HCT116 (cell line): Measurements from ENCODE around the gene TAGLN2. TPM values are rescaled to one million over a fixed set of nuclear protein-coding genes. Genes with fewer than 3 reads are reported as not detected.

Experiments
- ATAC-seq: fragments of 200-7000 bp; cut with Tn5 transposase; 2 replicates; pipeline ENCODE4 v1.9.1; 2020; ENCODE audit warnings: mild to moderate bottlenecking, moderate library complexity
- BruUV-seq: library from RNA; stranded (reverse); fragments of 400-500 nt; replicated peaks from 2 replicates; lab custom pipeline; 2021; lab: Mats Ljungman, UMichigan
- CTCF ChIA-PET: fragments of 300-600 bp; sonication (Branson Sonifier 250); formaldehyde crosslinking; loops from one replicate; lab custom pipeline; 2021; ENCODE audit warnings: antibody characterized with exemption; lab: Charles Lee
- POLR2A ChIA-PET: fragments of 300-600, 350-600 bp; sonication (Branson Sonifier 250); formaldehyde crosslinking; loops from one replicate; lab custom pipeline; 2021; ENCODE audit warnings: antibody characterized with exemption; lab: Charles Lee
- RAD21 ChIA-PET, 2 experiments: fragments of 300-600 bp; sonication (Branson Sonifier 250); formaldehyde crosslinking; loops; one replicate each; lab custom pipeline; 2023; ENCODE audit warnings: low total read pairs in 2 of 2; ENCODE audit not compliant: uncharacterized antibody in 2 of 2, unreplicated experiment in 2 of 2, low non-redundant PET in 1 of 2; lab: Charles Lee
- DNase-seq: peaks from one replicate; pipeline ENCODE4 v3.0.0-alpha.2; 2010; ENCODE audit warnings: low read depth, low spot score
- H2AFZ ChIP-seq: fragments of 200-600 bp; shearing (Covaris generic), sonication (generic); 2 replicates; pipeline ENCODE4 v1.6.1; 2017; ENCODE audit warnings: low read depth, mixed run types, mixed read lengths, antibody characterized with exemption, low read length; ENCODE audit not compliant: poor library complexity, severe bottlenecking
- H3K27ac ChIP-seq: 2 replicates; pipeline ENCODE4 v1.5.1; 2012; ENCODE audit warnings: low read depth, low read length
- H3K27me3 ChIP-seq: fragments of 200-600 bp; sonication (generic); 2 replicates; pipeline ENCODE4 v1.6.1; 2016; ENCODE audit warnings: mixed run types, low read length, mixed read lengths; ENCODE audit not compliant: insufficient read depth
- H3K36me3 ChIP-seq, 2 experiments: fragments of 200-500 bp in 1 of 2; fragments of 200-600 bp in 1 of 2; sonication (Bioruptor generic) in 1 of 2; sonication (generic) in 1 of 2; 2 replicates each; pipeline versions ENCODE4 v1.5.1 to v1.6.1; 2014 to 2016; ENCODE audit warnings: low read length in 2 of 2, inconsistent platforms in 1 of 2, mixed read lengths in 1 of 2, mixed run types in 1 of 2; ENCODE audit not compliant: insufficient read depth in 2 of 2, control insufficient read depth in 1 of 2
- H3K4me1 ChIP-seq, 2 experiments: fragments of 200-600 bp in 1 of 2; sonication (generic) in 1 of 2; 2 replicates each; pipeline versions ENCODE4 v1.5.1 to v1.6.1; 2012 to 2017; ENCODE audit warnings: low read length in 2 of 2, inconsistent platforms in 1 of 2, mild to moderate bottlenecking in 1 of 2, mixed read lengths in 1 of 2, mixed run types in 1 of 2, moderate library complexity in 1 of 2; ENCODE audit not compliant: insufficient read depth in 2 of 2, control insufficient read depth in 1 of 2
- H3K4me2 ChIP-seq: fragments of 200-600 bp; sonication (generic); 2 replicates; pipeline ENCODE4 v1.6.1; 2017; ENCODE audit warnings: mixed run types, low read length, mixed read lengths
- H3K4me3 ChIP-seq, 2 experiments: fragments of 200-600 bp in 1 of 2; sonication (generic) in 1 of 2; replicated peaks in 1 of 2; 2 replicates each; pipeline ENCODE4 v1.5.1; 2011 to 2016; ENCODE audit warnings: low read length in 2 of 2, control low read depth in 1 of 2, low read depth in 1 of 2, mild to moderate bottlenecking in 1 of 2, mixed read lengths in 1 of 2, mixed run types in 1 of 2
- H3K79me2 ChIP-seq: fragments of 200-600 bp; sonication (generic); 2 replicates; pipeline ENCODE4 v1.6.1; 2017; ENCODE audit warnings: mild to moderate bottlenecking, mixed run types, low read length, moderate library complexity, mixed read lengths; ENCODE audit not compliant: insufficient read depth
- H3K9ac ChIP-seq: fragments of 200-600 bp; sonication (generic); 2 replicates; pipeline ENCODE4 v1.6.1; 2016; ENCODE audit warnings: low read length, mixed read lengths
- H3K9me2 ChIP-seq: fragments of 200-600 bp; sonication (generic), shearing (Covaris generic); 2 replicates; pipeline ENCODE4 v1.6.1; 2017; ENCODE audit warnings: mixed run types, mild to moderate bottlenecking, moderate library complexity; ENCODE audit not compliant: insufficient read depth
- H3K9me3 ChIP-seq, 2 experiments: fragments of 200-500 bp in 1 of 2; fragments of 200-600 bp in 1 of 2; sonication (Bioruptor generic) in 1 of 2; sonication (generic) in 1 of 2; 2 replicates each; pipeline ENCODE4 v1.6.1; 2014 to 2017; ENCODE audit warnings: low read length in 2 of 2, mixed read lengths in 2 of 2, inconsistent platforms in 1 of 2, low read depth in 1 of 2, mild to moderate bottlenecking in 1 of 2, mixed run types in 1 of 2, moderate library complexity in 1 of 2; ENCODE audit not compliant: control insufficient read depth in 1 of 2, insufficient read depth in 1 of 2
- H4K20me1 ChIP-seq: fragments of 200-600 bp; sonication (generic), shearing (Covaris generic); 2 replicates; pipeline ENCODE4 v1.6.1; 2017; ENCODE audit warnings: mixed run types, mild to moderate bottlenecking, moderate library complexity; ENCODE audit not compliant: insufficient read depth
- CBX3 ChIP-seq: IDR thresholded peaks from 2 replicates; pipeline ENCODE4 v1.6.1; 2012; ENCODE audit warnings: low read depth
- CEBPB ChIP-seq: IDR thresholded peaks from 2 replicates; pipeline ENCODE4 v1.6.1; 2012; ENCODE audit warnings: low read depth
- CTCF ChIP-seq, 3 experiments: fragments of 200-600 bp in 1 of 3; sonication (generic) in 1 of 3; IDR thresholded peaks in 2 of 3; conservative IDR thresholded peaks in 1 of 3; 2 replicates each; pipeline ENCODE4 v1.5.1; 2012 to 2017; ENCODE audit warnings: low read depth in 2 of 3, low read length in 2 of 3, antibody characterized with exemption in 1 of 3, borderline replicate concordance in 1 of 3, control low read depth in 1 of 3, mild to moderate bottlenecking in 1 of 3, mixed read lengths in 1 of 3, mixed run types in 1 of 3, moderate library complexity in 1 of 3; ENCODE audit not compliant: insufficient read depth in 1 of 3
- EGR1 ChIP-seq: IDR thresholded peaks from 2 replicates; pipeline ENCODE4 v1.6.1; 2012; ENCODE audit warnings: low read depth
- FOSL1 ChIP-seq: IDR thresholded peaks from 2 replicates; pipeline ENCODE4 v1.6.1; 2012; ENCODE audit warnings: low read depth
- JUND ChIP-seq: IDR thresholded peaks from 2 replicates; pipeline ENCODE4 v1.6.1; 2012
- POLR2A ChIP-seq: IDR thresholded peaks from 2 replicates; pipeline ENCODE4 v1.7.0; 2011; ENCODE audit warnings: borderline replicate concordance; ENCODE audit not compliant: insufficient read depth, insufficient read length; ENCODE audit errors: extremely low read depth
- POLR2AphosphoS5 ChIP-seq: IDR thresholded peaks from 2 replicates; pipeline ENCODE4 v1.6.1; 2011; ENCODE audit warnings: mild to moderate bottlenecking, low read depth, low read length, moderate library complexity
- RAD21 ChIP-seq: IDR thresholded peaks from 2 replicates; pipeline ENCODE4 v1.6.1; 2012; ENCODE audit warnings: low read depth, mild to moderate bottlenecking
- SRF ChIP-seq: IDR thresholded peaks from 2 replicates; pipeline ENCODE4 v1.6.1; 2012; ENCODE audit warnings: low read depth
- YY1 ChIP-seq: IDR thresholded peaks from 2 replicates; pipeline ENCODE4 v1.6.1; 2011; ENCODE audit warnings: low read length, low read depth, moderate library complexity, mild to moderate bottlenecking; ENCODE audit not compliant: insufficient replicate concordance; ENCODE audit errors: extremely low read depth
- ZBTB33 ChIP-seq: IDR thresholded peaks from 2 replicates; pipeline ENCODE4 v1.6.1; 2011; ENCODE audit warnings: mild to moderate bottlenecking, low read length, moderate library complexity; ENCODE audit not compliant: insufficient replicate concordance; ENCODE audit errors: extremely low read depth
- ZFX ChIP-seq: fragments of 450-650 bp; IDR thresholded peaks from 2 replicates; pipeline ENCODE4 v1.6.1; 2017
- ZNF274 ChIP-seq: fragments of 200-500 bp; sonication (Bioruptor generic); IDR thresholded peaks from 2 replicates; pipeline ENCODE4 v1.6.1; 2014; ENCODE audit warnings: mild to moderate bottlenecking, low read depth, low read length, inconsistent platforms
- intact Hi-C: fragments of 100-400 bp; cut with micrococcal nuclease; formaldehyde crosslinking; loops from 2 replicates; pipeline ENCODE4 v1.10.0; 2022
- total RNA-seq: library from RNA; stranded (reverse); gene quantifications from one replicate; pipeline ENCODE4 v1.2.1, GENCODE V29; 2021; ENCODE audit not compliant: unreplicated experiment

The TAGLN2 gene
- total RNA-seq, 1 experiment from 2014 or later: 127 TPM

GRCh38 chr1:159896546-159896930, 28.8 kb downstream of the TAGLN2 start:
- Histone ChIP-seq H3K9me3 (no peaks in the 10 kb centered on the region), H3K4me2 (no peak overlapping the region), H4K20me1 (no peaks in the 10 kb centered on the region), H3K4me3 (no peak overlapping the region), H3K36me3 (no peaks in the 10 kb centered on the region), H3K27ac (no peak overlapping the region), H2AFZ (no peak overlapping the region), H3K4me1 (peaks cover 19% of the 10 kb centered on the region in 2 experiments), H3K27me3 (no peaks in the 10 kb centered on the region; the same call in 1 of the 2 replicates), H3K9ac (no peak overlapping the region), H3K9me2 (no peaks in the 10 kb centered on the region)
- BruUV-seq: no TSS peak
- ChIA-PET CTCF (interaction anchor here (1.4 to 8.5 kb wide), 2 partner anchors 98 to 111 kb away, joined by 6 to 249 read pairs; no protein-coding TSS in a partner anchor), POLR2A (no interaction called here)
- ATAC-seq: no peak
- no peak for DNase-seq
- intact Hi-C loops: loop anchor here (10.0 kb wide), 2 partner anchors 472 to 762 kb away; no protein-coding TSS in a partner anchor
- TF ChIP-seq YY1 (no peak), SRF (no peak), ZNF274 (no peak), FOSL1 (no peak), CTCF (IDR thresholded peaks at IDR 0.05 in 2 of 3, conservative IDR thresholded peaks at IDR 0.05 in 1 of 3; ENCODE audit: borderline replicate concordance in 1 of 3, insufficient read depth in 1 of 3, low read depth in 2 of 3, low read length in 2 of 3) (no peak), CBX3 (no peak), JUND (no peak), POLR2AphosphoS5 (no peak), EGR1 (no peak), RAD21 (no peak), CEBPB (no peak), ZFX (no peak), POLR2A (no peak), ZBTB33 (no peak)
- TF ChIP-seq, all 23 proteins: peak for 0
- RAD21 ChIA-PET: no interaction called here
- no peaks in the 10 kb centered on the region for H3K79me2 ChIP-seq
